CD4-positive, alpha-beta T cell (primary cell): ENCODE results near the gene CDK5RAP1. TPM values are rescaled to one million over a fixed set of nuclear protein-coding genes. Genes with fewer than 3 reads are reported as not detected.

Experiments
- ATAC-seq: fragments of 200-7000 bp; cut with Tn5 transposase; one replicate; pipeline ENCODE4 v1.10.0; 2022; ENCODE audit warnings: mild to moderate bottlenecking; ENCODE audit not compliant: poor library complexity
- CTCF ChIA-PET: fragments of 350-600 bp; sonication (Branson Sonifier 250); formaldehyde crosslinking; loops from one replicate; lab custom pipeline; 2021; ENCODE audit warnings: antibody characterized with exemption, inconsistent platforms; lab: Charles Lee
- POLR2A ChIA-PET: fragments of 350-600 bp; sonication (Branson Sonifier 250); formaldehyde crosslinking; loops from one replicate; lab custom pipeline; 2021; ENCODE audit warnings: antibody characterized with exemption, inconsistent platforms; lab: Charles Lee
- DNase-seq, 14 experiments: peaks; one replicate each; pipeline ENCODE4 v3.0.0-alpha.2; 2013 to 2020; ENCODE audit warnings: mixed read lengths in 2 of 14
- H3K27ac ChIP-seq, 2 donors: one replicate each; pipeline versions ENCODE4 v1.5.1 to v1.7.0; 2013; ENCODE audit warnings: low read length in 2 of 2, low read depth in 1 of 2, mild to moderate bottlenecking in 1 of 2
- H3K27me3 ChIP-seq, 2 experiments: 1 replicate in 1 of 2; 2 replicates in 1 of 2; pipeline versions ENCODE4 v1.6.1 to v1.7.0; 2013; ENCODE audit warnings: low read length in 2 of 2, control low read depth in 1 of 2, mild to moderate bottlenecking in 1 of 2, moderate library complexity in 1 of 2; ENCODE audit not compliant: insufficient read depth in 2 of 2, control insufficient read depth in 1 of 2
- H3K36me3 ChIP-seq: one replicate; pipeline ENCODE4 v1.6.1; 2013; ENCODE audit warnings: low read length, control low read depth; ENCODE audit not compliant: insufficient read depth
- H3K4me1 ChIP-seq: one replicate; pipeline ENCODE4 v1.6.1; 2013; ENCODE audit warnings: low read length, control low read depth; ENCODE audit not compliant: insufficient read depth
- H3K4me3 ChIP-seq: one replicate; pipeline ENCODE4 v1.5.1; 2013; ENCODE audit warnings: mild to moderate bottlenecking, low read length, moderate library complexity
- H3K9me3 ChIP-seq, 2 experiments: 1 replicate in 1 of 2; 2 replicates in 1 of 2; pipeline versions ENCODE4 v1.6.1 to v1.7.0; 2013; ENCODE audit warnings: low read length in 2 of 2, mild to moderate bottlenecking in 2 of 2, control low read depth in 1 of 2, moderate library complexity in 1 of 2; ENCODE audit not compliant: control insufficient read depth in 1 of 2, insufficient read depth in 1 of 2
- H3K27ac Mint-ChIP-seq: one replicate; pipeline ENCODE4 v1.8.0; 2020; ENCODE audit warnings: mixed read lengths
- H3K27me3 Mint-ChIP-seq: one replicate; pipeline ENCODE4 v1.8.0; 2021; ENCODE audit warnings: mixed read lengths
- H3K36me3 Mint-ChIP-seq: one replicate; pipeline ENCODE4 v1.8.0; 2021; ENCODE audit warnings: low read depth, mixed read lengths
- H3K4me1 Mint-ChIP-seq: one replicate; pipeline ENCODE4 v1.8.0; 2021; ENCODE audit warnings: low read depth, mixed read lengths
- H3K4me3 Mint-ChIP-seq: one replicate; pipeline ENCODE4 v1.8.0; 2020; ENCODE audit warnings: mild to moderate bottlenecking, mixed read lengths
- H3K9me3 Mint-ChIP-seq: one replicate; pipeline ENCODE4 v1.8.0; 2020; ENCODE audit warnings: mixed read lengths
- CTCF ChIP-seq: fragments of 200-600 bp; IDR thresholded peaks from one replicate; pipeline ENCODE4 v1.8.0; 2022; ENCODE audit warnings: antibody characterized with exemption, mild to moderate bottlenecking
- intact Hi-C, 2 experiments: fragments of 100-400 bp; cut with DNase I in 1 of 2; cut with micrococcal nuclease in 1 of 2; formaldehyde crosslinking; loops; one replicate each; pipeline versions ENCODE4 v1.15.1 to v1.9.0; 2023 to 2025; cut with DNase I, micrococcal nuclease
- total RNA-seq, 174 experiments: library from RNA in 2 of 174; stranded (reverse) in 2 of 174; gene quantifications; one replicate each; pipeline ENCODE4 v1.2.3 and lab custom pipeline; 2021 to 2026

The CDK5RAP1 gene
- total RNA-seq, 2 experiments from 2014 or later = 59.7 to 63.0 TPM

- intact Hi-C loops = no loop called here
- no peaks in the 10 kb centered on the region for H3K4me1 ChIP-seq
- peak in 2 of 14 experiments; percentile 11 to 24 for DNase-seq
- no peaks in the 10 kb centered on the region for H3K27me3 ChIP-seq
- H3K27ac ChIP-seq = no peak overlapping the region
- ATAC-seq = no peak
- no peak overlapping the region for H3K4me3 Mint-ChIP-seq
- TF ChIP-seq CTCF = peak; percentile 12
- H3K36me3 ChIP-seq = peaks cover 3% of the 10 kb centered on the region
- H3K4me1 Mint-ChIP-seq = no peaks in the 10 kb centered on the region
- no peak overlapping the region for H3K27ac Mint-ChIP-seq
- H3K9me3 Mint-ChIP-seq = no peaks in the 10 kb centered on the region
- H3K36me3 Mint-ChIP-seq = peaks cover 12% of the 10 kb centered on the region
- CTCF ChIA-PET = interaction anchor here (1.3 kb wide), 1 partner anchor 29 kb away, joined by 3 read pairs; no protein-coding TSS in a partner anchor
- POLR2A ChIA-PET = no interaction called here
- no peaks in the 10 kb centered on the region for H3K9me3 ChIP-seq
- H3K4me3 ChIP-seq = no peak overlapping the region
- H3K27me3 Mint-ChIP-seq = no peaks in the 10 kb centered on the region
These were observed 14.6 kb upstream of the CDK5RAP1 start for GRCh38 chr20:33415948-33416347.

GRCh38 chr20:33412484-33412838 is 11.1 kb upstream of the CDK5RAP1 start:
- H3K9me3 Mint-ChIP-seq = no peaks in the 10 kb centered on the region
- Histone ChIP-seq H3K27ac (no peak overlapping the region), H3K4me1 (peaks cover 12% of the 10 kb centered on the region), H3K27me3 (no peaks in the 10 kb centered on the region), H3K4me3 (no peak overlapping the region), H3K36me3 (peaks cover 9% of the 10 kb centered on the region), H3K9me3 (no peaks in the 10 kb centered on the region)
- no peak overlapping the region for H3K27ac Mint-ChIP-seq
- ChIA-PET POLR2A (no interaction called here), CTCF (no interaction called here)
- no peak overlapping the region for H3K4me3 Mint-ChIP-seq
- H3K27me3 Mint-ChIP-seq = no peaks in the 10 kb centered on the region
- no peak for ATAC-seq
- peaks cover 25% of the 10 kb centered on the region for H3K36me3 Mint-ChIP-seq
- intact Hi-C loops = no loop called here
- no peaks in the 10 kb centered on the region for H3K4me1 Mint-ChIP-seq
- DNase-seq = no peak
- no peak for TF ChIP-seq CTCF

GRCh38 chr20:33411711-33412483 is 10.6 kb upstream of the CDK5RAP1 start:
- intact Hi-C loops = no loop called here
- no peaks in the 10 kb centered on the region for H3K4me1 Mint-ChIP-seq
- H3K27ac Mint-ChIP-seq = no peak overlapping the region
- H3K27ac ChIP-seq = no peak overlapping the region
- H3K4me1 ChIP-seq = peaks cover 12% of the 10 kb centered on the region
- no peak for TF ChIP-seq CTCF
- no peaks in the 10 kb centered on the region for H3K9me3 Mint-ChIP-seq
- H3K27me3 Mint-ChIP-seq = no peaks in the 10 kb centered on the region
- POLR2A ChIA-PET = no interaction called here
- no peaks in the 10 kb centered on the region for H3K9me3 ChIP-seq
- peaks cover 13% of the 10 kb centered on the region for H3K36me3 ChIP-seq
- ATAC-seq (no peak), DNase-seq (no peak)
- CTCF ChIA-PET = interaction anchor here (0.6 kb wide), 1 partner anchor 13 kb away, joined by 3 read pairs; no protein-coding TSS in a partner anchor
- H3K27me3 ChIP-seq = no peaks in the 10 kb centered on the region
- no peak overlapping the region for H3K4me3 Mint-ChIP-seq
- H3K4me3 ChIP-seq = no peak overlapping the region
- peaks cover 31% of the 10 kb centered on the region for H3K36me3 Mint-ChIP-seq
